NCI-H2029 treated with DMSO at 0.1 percent for 48 hours (cell line): ENCODE results near the gene SSTR3.

ENCODE experiments used
- DNase-seq: peaks from one replicate; lab custom pipeline; 2025; lab: John Stamatoyannopoulos, UW

The SSTR3 gene

GRCh38 chr22:37229012-37229804, 16.9 kb upstream of the SSTR3 start:
- DNase-seq: no peak

- DNase-seq: no peak
Measured at GRCh38 chr22:37228106-37229011, 16.1 kb upstream of the SSTR3 start.

- no peak for DNase-seq
Measured at GRCh38 chr22:37226514-37226913, 14.2 kb upstream of the SSTR3 start.

- no peak for DNase-seq
Measured at GRCh38 chr22:37226087-37226486, 13.8 kb upstream of the SSTR3 start.

GRCh38 chr22:37225481-37225880, 13.2 kb upstream of the SSTR3 start:
- no peak for DNase-seq

GRCh38 chr22:37224757-37225420, 12.6 kb upstream of the SSTR3 start:
- no peak for DNase-seq

GRCh38 chr22:37223965-37224551, 11.8 kb upstream of the SSTR3 start:
- no peak for DNase-seq

GRCh38 chr22:37222440-37222971, 10.2 kb upstream of the SSTR3 start:
- DNase-seq: no peak

GRCh38 chr22:37221424-37222333, 9.4 kb upstream of the SSTR3 start:
- DNase-seq: no peak

GRCh38 chr22:37220543-37220981, 8.3 kb upstream of the SSTR3 start:
- no peak for DNase-seq

- DNase-seq: no peak
Measured at GRCh38 chr22:37219533-37219932, 7.3 kb upstream of the SSTR3 start.

GRCh38 chr22:37218771-37219411, 6.6 kb upstream of the SSTR3 start:
- no peak for DNase-seq

GRCh38 chr22:37218399-37218770, 6.1 kb upstream of the SSTR3 start:
- no peak for DNase-seq

GRCh38 chr22:37215890-37216289, 3.6 kb upstream of the SSTR3 start:
- no peak for DNase-seq

GRCh38 chr22:37214731-37215030, 2.4 kb upstream of the SSTR3 start:
- no peak for DNase-seq

- DNase-seq: no peak
Measured at GRCh38 chr22:37213941-37214730, 1.9 kb upstream of the SSTR3 start.

GRCh38 chr22:37213218-37213855, 1.1 kb upstream of the SSTR3 start:
- DNase-seq: no peak

GRCh38 chr22:37211866-37212173, 457 bp downstream of the SSTR3 start:
- no peak for DNase-seq

GRCh38 chr22:37211075-37211865, 1.0 kb downstream of the SSTR3 start:
- no peak for DNase-seq
